GM12872 (cell line): ENCODE measurements around the gene ANKMY1.

Source experiments
- CTCF ChIP-seq: IDR thresholded peaks from 3 replicates; pipeline ENCODE4 v1.5.1; 2011; ENCODE audit warnings: low read depth, mild to moderate bottlenecking, low read length, moderate library complexity; ENCODE audit not compliant: insufficient read depth

Gene ANKMY1

GRCh38 chr2:240569998-240570530, 12.3 kb upstream of the ANKMY1 start:
- TF ChIP-seq CTCF = no peak

DNA sequence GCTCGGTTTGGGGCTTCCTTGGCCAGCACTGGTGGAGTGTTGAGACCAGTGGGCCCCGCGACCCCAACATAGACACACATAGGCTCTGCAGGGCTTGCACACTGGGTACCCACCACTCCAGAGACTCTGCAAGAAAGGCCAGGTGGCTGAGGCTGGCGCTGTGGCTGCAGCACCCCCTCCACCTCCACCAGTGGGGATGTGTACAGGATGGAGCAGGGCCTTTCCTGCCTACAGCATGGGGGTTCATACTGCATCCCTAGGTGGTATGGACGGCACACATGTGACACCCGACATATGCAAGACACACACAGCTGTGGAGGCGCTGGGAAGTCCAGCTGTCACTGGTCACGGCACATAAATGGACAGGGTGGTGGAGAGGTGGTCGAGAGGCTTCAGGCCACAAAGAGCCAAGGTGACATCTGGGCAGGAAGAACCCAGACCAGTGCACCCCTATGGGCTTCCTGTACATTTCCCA, 11.8 kb upstream of the ANKMY1 start:
- no peak for TF ChIP-seq CTCF

DNA sequence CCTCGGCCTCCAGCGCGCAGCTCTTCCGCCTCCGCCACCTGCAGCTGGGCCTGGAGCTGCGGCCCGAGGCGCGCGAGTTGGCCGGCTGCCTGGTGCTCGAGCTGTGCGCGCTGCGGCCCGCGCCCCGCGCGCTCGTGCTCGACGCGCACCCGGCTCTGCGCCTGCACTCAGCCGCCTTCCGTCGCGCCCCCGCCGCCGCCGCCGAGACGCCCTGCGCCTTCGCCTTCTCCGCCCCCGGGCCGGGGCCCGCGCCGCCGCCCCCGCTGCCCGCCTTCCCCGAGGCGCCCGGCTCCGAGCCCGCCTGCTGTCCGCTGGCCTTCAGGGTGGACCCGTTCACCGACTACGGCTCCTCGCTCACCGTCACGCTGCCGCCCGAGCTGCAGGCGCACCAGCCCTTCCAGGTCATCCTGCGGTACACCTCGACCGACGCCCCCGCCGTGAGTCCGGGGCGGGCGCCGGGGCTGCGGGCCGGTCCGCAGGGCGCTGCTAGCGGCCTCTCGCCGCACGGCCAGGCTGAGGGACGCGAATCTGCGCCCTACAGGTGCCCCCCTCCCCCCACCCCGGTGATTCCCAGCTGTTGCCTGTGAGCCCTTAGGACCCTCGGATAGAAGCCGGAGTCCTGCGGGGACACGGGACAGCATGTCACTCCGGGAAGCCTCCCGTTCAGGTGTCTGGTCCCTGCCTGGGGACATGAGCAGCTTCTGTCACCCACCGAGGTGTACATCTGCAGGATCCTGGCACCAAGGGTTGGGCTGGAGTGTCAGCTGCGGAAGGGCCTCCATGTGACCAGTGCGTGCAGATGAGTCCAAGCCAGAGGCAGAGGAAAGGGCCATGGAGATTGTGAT, 11.1 kb upstream of the ANKMY1 start:
- no peak for TF ChIP-seq CTCF

- no peak for TF ChIP-seq CTCF
Observed at GRCh38 chr2:240567872-240568677, 10.3 kb upstream of the ANKMY1 start, which contains the start of gene RNPEPL1. Gene RNPEPL1, plus strand, starts transcription at chr2:240568484. Its CDS starts 103 bp downstream, at chr2:240568587.

DNA sequence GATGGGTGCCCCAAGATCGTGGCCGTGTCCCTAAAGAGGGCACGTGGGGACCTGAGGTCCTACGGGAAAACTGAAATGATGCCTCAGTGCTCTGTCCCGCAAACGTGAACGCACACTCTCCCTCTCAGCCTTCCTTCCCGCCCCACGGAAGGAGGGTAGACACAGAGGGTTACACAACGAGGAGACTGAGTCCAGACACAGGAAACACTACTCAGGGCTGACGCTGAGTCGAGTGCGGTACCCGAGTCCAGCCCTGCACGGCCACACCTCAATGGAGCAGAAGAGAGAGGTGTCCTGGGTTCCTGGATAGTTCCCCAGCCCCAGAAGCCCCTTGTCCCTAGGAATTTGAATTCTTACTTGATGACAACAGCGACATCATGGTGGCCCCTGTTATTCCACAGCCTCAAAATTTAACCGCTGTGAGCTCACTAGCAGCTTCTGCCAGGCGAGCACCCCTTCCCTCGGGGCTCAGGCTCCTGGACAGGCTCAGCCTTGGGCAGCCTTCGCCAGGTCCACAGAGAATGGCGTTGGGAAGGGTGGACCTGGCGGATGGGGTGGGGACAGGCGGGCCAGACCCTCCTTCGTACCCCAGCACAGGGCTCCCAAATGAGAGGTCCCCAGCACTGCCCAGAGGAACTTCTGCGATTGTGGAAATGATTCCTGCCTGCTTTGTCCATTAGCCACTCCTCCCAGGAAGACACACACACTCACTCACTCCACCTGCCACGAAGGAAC, 9.5 kb upstream of the ANKMY1 start:
- no peak for TF ChIP-seq CTCF

GRCh38 chr2:240566203-240567136, 8.7 kb upstream of the ANKMY1 start:
- peak; percentile 79 for TF ChIP-seq CTCF
